VCaP (cell line): Measurements from ENCODE around the gene WBP1L.

Source experiments
- H3K27ac ChIP-seq: fragments of 450-650 bp; 2 replicates; pipeline ENCODE4 v1.5.1; 2017
- CTCF ChIP-seq: fragments of 450-650 bp; conservative IDR thresholded peaks from 2 replicates; pipeline ENCODE4 v1.5.1; 2017; ENCODE audit warnings: mild to moderate bottlenecking, moderate library complexity

The WBP1L gene

DNA sequence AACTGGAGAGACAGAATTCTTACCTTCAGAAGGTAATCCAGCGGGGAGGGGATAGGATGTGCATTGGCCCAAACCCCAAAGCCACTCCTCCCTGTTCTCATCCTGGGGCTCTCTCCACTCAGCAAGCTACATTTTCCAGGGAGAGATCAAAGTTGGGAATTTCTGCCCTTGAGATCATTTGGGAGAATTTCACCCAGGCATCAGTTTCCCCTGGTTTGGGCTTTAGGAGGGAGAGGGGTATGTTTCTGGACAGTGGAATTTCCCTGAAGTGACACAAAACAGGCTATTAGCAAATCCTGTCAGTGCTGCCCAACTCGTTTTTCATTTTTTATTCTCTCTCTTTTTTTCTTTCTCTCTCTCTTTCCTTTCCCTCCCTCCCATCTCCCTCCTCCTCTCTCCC is 57.7 kb downstream of the WBP1L start:
- no peak overlapping the region for H3K27ac ChIP-seq
- TF ChIP-seq CTCF, result no peak

DNA sequence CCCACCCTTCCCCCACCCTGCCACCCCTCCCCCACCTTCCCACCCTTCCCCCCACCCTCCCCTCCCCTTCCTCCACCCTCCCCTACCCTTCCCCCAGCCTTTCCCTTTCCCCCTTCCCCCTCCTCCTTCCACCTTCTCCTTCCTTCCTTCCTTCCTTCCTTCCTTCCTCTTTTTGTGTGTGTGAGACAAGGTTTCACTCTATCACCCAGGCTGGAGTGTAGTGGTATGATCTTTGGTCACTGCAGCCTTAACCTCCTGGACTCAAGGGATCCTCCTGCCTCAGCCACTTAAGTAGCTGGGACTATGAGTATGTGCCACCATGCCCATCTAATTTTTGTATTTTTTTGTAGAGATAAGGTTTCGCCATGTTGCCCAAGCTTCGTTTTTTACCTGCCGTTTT is 58.2 kb downstream of the WBP1L start:
- TF ChIP-seq CTCF, result no peak
- no peak overlapping the region for H3K27ac ChIP-seq

GRCh38 chr10:102802920-102803534 is 59.3 kb downstream of the WBP1L start:
- H3K27ac ChIP-seq, result no peak overlapping the region
- no peak for TF ChIP-seq CTCF

DNA sequence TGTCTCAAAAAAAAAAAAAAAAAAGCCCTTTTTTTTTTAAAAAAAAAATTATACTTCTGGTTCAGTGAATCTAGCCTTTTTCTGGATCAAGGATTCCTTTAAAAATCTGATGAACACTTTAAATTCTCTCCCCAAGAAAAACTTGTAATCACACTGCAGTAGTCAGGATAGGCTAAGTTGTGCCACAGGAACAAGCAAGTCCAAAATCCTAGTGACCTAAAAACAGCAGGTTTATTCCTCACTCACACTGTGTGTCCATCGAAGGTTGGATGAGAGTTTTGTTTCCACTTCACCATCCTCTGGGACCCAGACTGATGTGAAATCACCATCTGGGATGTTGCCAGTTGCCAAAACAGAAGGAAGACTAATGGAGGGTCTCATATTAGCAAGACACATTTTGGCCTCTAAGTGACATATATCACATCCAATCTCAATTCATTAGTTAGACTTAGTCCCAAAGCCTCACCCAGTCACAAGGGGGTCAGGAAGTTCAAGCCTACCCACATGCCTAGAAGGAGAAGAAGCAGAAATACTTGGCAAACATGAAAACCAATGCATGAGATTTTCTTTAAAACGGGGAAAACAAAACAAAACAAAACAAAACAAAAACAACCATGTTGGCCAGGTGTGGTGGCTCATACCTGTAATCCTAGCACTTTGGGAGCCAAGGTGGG is 60.8 kb downstream of the WBP1L start:
- H3K27ac ChIP-seq, result no peak overlapping the region
- no peak for TF ChIP-seq CTCF

DNA sequence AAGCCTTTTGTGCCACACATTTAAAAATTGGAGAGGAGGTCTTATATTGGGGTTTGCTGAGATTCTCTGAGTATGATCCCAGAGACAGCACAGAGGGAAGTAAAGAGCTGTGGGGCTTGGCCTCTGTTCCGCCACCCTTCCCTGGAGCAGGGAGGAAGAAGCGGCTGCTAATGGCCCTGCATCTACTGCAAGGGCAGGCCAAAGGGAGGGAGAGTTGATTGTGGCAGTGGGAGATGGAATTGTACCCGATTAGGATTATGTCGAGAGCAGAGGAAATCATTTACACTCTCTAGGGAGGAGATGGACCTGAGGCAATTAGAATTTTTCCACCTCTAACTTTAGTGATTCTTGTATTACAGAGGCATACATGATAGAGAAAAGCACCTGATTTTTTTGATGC is 64.6 kb downstream of the WBP1L start:
- no peak for TF ChIP-seq CTCF
- H3K27ac ChIP-seq, result no peak overlapping the region

DNA sequence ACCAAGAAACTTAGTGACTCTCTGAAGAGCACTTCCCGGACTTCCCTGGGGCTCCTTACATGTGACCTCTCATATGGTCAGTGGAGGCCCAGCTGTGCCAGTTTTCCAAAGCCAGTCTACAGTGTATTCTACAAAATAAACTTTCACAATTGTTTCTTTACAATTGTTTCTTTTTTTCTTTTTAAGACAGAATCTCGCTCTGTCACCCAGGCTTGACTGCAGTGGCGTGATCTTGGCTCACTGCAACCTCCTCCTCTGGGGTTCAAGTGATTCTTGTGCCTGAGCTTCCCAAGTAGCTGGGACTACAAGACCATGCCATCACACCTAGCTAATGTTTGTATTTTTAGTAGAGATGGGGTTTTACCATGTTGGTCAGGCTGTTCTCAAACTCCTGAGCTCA is 67.6 kb downstream of the WBP1L start:
- H3K27ac ChIP-seq, result no peak overlapping the region
- TF ChIP-seq CTCF, result no peak

DNA sequence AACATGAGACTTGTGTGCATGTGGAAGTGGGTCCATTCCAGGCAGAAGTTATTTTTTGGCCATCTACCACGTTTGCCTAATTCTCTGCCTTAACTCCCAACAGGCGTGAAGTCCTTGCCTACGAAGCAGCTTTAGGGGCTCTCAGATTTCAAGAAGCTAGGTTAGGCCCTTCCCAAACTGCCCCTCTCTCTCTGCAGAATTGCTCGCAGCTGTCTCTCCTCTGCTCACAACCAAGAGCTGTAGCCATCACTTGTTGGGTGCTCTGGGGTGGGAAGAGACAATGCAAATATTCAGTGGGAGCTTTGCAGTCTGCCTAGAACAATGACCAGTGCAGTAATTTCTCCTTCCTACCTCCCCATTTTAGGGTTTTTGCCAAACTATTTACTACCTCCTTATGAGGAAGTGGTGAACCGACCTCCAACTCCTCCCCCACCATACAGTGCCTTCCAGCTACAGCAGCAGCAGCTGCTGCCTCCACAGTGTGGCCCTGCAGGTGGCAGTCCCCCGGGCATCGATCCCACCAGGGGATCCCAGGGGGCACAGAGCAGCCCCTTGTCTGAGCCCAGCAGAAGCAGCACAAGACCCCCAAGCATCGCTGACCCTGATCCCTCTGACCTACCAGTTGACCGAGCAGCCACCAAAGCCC is 68.6 kb downstream of the WBP1L start:
- no peak overlapping the region for H3K27ac ChIP-seq

More for the DNA sequence above, 68.6 kb downstream of the WBP1L start:
- no peak for TF ChIP-seq CTCF
